RWPE2 (cell line): ENCODE results near the gene PCSK5.

ENCODE experiments used
- ATAC-seq: fragments of 200-7000 bp; cut with Tn5 transposase; 3 replicates; pipeline ENCODE4 v1.9.1; 2021; ENCODE audit warnings: low read depth
- DNase-seq: peaks from one replicate; pipeline ENCODE4 v3.0.0-alpha.2; 2020; ENCODE audit warnings: low spot score
- H3K27ac ChIP-seq: fragments of 450-650 bp; 2 replicates; pipeline ENCODE4 v1.5.1; 2017; ENCODE audit warnings: mild to moderate bottlenecking; ENCODE audit not compliant: poor library complexity, severe bottlenecking
- H3K27me3 ChIP-seq: fragments of 250-450 bp; sonication (Bioruptor Pico); 2 replicates; pipeline ENCODE4 v1.5.1; 2021; ENCODE audit warnings: mild to moderate bottlenecking, moderate library complexity; ENCODE audit not compliant: insufficient read depth, poor library complexity, severe bottlenecking
- H3K36me3 ChIP-seq: fragments of 250-450 bp; sonication (Bioruptor Pico); 2 replicates; pipeline ENCODE4 v1.5.1; 2020; ENCODE audit warnings: low read depth, mild to moderate bottlenecking, moderate library complexity
- H3K4me1 ChIP-seq: fragments of 250-450 bp; sonication (Bioruptor Pico); 2 replicates; pipeline ENCODE4 v1.5.1; 2021; ENCODE audit warnings: mild to moderate bottlenecking, moderate library complexity; ENCODE audit not compliant: insufficient read depth, poor library complexity, severe bottlenecking
- H3K4me3 ChIP-seq: fragments of 250-450 bp; sonication (Bioruptor Pico); 2 replicates; pipeline ENCODE4 v1.5.1; 2021; ENCODE audit warnings: mild to moderate bottlenecking, moderate library complexity; ENCODE audit not compliant: severe bottlenecking
- H3K9me3 ChIP-seq: fragments of 250-450 bp; sonication (Bioruptor Pico); 2 replicates; pipeline ENCODE4 v1.5.1; 2021; ENCODE audit warnings: mild to moderate bottlenecking, moderate library complexity; ENCODE audit not compliant: severe bottlenecking
- CTCF ChIP-seq: fragments of 450-650 bp; IDR thresholded peaks from one replicate; pipeline ENCODE4 v1.5.1; 2017; ENCODE audit warnings: mild to moderate bottlenecking, moderate library complexity; ENCODE audit not compliant: poor library complexity, severe bottlenecking

The PCSK5 gene

GRCh38 chr9:75937521-75938258 lies 47.2 kb downstream of the PCSK5 start:
- DNase-seq (no peak), ATAC-seq (no peak)
- no peak for TF ChIP-seq CTCF
- no peaks in the 10 kb centered on the region for H3K9me3 ChIP-seq
- H3K36me3 ChIP-seq: no peaks in the 10 kb centered on the region
- no peak overlapping the region for H3K27ac ChIP-seq
- H3K27me3 ChIP-seq: no peaks in the 10 kb centered on the region
- H3K4me1 ChIP-seq: no peaks in the 10 kb centered on the region
- no peak overlapping the region for H3K4me3 ChIP-seq

- ATAC-seq (no peak), DNase-seq (no peak)
- TF ChIP-seq CTCF: no peak
- Histone ChIP-seq H3K4me1 (no peaks in the 10 kb centered on the region), H3K27me3 (no peaks in the 10 kb centered on the region), H3K36me3 (no peaks in the 10 kb centered on the region), H3K27ac (no peak overlapping the region), H3K4me3 (no peak overlapping the region), H3K9me3 (no peaks in the 10 kb centered on the region)
These were observed 48.5 kb downstream of the PCSK5 start for GRCh38 chr9:75938946-75939345.

DNA sequence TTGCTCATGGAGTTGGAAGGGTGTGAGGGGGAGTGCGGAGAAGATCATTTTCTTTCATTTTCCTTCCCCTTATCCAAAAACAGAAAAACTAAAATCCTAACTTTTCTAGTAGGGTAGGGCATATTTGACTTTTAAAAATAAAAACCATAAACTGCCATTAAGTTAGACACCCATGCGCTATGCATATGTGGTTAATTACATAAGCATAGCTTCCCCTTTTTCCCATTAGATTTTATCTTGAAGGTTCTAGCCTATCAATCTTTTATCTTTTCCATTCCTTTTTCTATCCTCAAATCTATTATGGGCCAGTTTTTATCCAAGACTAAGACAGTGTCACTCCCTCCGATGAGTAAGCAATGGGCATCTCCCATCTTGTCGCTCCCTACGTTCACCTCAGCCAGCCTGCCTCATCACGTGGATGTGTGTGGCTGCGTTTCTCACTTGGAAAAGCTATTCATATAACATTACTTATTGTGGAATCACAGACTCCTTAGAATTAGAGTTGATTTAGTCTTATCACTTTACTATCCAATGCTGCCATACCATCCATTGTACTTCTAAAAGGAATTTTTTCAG lies 49.2 kb downstream of the PCSK5 start:
- no peak for TF ChIP-seq CTCF
- DNase-seq (no peak), ATAC-seq (no peak)
- H3K36me3 ChIP-seq: no peaks in the 10 kb centered on the region
- H3K4me3 ChIP-seq: no peak overlapping the region
- no peaks in the 10 kb centered on the region for H3K27me3 ChIP-seq
- no peaks in the 10 kb centered on the region for H3K4me1 ChIP-seq
- H3K9me3 ChIP-seq: no peaks in the 10 kb centered on the region
- H3K27ac ChIP-seq: no peak overlapping the region

DNA sequence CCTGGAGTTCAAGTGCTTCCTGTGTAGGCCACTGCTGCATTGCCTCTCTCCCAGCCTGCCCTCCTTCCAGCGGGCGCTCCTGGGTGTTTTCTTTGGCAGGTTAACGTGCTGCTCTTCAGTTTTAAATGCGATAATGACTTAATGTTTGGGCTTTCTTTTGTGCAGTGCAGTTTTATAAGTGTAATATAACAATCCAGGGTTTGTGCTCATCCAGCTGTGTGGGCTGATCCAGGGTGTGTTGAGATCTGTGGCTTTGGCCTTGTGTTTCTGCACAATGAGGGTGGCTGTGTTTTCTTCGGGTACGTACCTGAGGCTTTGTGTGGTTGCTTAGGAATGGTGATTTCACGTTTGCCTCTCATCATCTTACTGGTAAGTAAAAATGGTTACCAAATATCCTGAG lies 50.6 kb downstream of the PCSK5 start:
- Histone ChIP-seq H3K9me3 (no peaks in the 10 kb centered on the region), H3K36me3 (no peaks in the 10 kb centered on the region), H3K4me3 (no peak overlapping the region), H3K4me1 (no peaks in the 10 kb centered on the region), H3K27me3 (no peaks in the 10 kb centered on the region), H3K27ac (no peak overlapping the region)
- TF ChIP-seq CTCF: no peak
- ATAC-seq: no peak
- DNase-seq: no peak

DNA sequence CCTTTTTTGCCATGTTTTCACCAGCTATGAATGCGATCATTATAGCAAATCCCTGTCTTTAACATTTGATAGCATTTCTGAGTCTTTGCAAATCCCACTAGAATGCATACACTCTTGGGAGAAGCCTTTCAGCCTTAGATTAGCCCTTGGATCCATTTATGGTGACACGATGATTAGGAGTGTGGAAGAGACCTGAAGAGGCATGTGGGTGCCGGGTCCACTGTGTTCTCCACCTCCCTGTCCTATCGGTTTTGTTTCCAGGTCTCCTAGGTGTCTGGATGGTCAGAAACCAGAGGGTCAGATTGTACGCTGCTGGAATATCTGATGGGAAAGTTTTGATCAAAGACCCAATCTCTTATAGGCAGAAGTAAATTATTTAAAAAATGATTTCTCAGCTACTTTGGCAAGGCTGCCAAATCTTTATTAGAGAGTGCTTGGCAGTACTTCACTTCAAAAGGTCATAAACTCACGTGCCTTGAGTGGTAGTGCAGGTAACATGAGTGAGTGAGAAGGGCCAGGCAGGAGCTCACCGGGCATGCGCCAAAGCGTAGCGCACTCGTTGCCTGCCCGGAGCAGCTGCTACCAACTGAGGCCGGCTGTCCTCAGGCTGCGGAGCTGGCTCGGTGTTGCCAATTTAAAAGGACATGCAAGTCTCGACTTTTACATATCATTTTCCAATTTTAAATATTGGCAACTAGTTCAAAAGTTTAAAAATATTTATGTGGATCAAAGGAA lies 51.3 kb downstream of the PCSK5 start:
- H3K9me3 ChIP-seq: no peaks in the 10 kb centered on the region
- no peak for TF ChIP-seq CTCF
- DNase-seq: no peak
- H3K4me1 ChIP-seq: no peaks in the 10 kb centered on the region
- H3K27me3 ChIP-seq: no peaks in the 10 kb centered on the region
- no peak for ATAC-seq
- no peak overlapping the region for H3K27ac ChIP-seq
- no peaks in the 10 kb centered on the region for H3K36me3 ChIP-seq
- H3K4me3 ChIP-seq: no peak overlapping the region
